GM23338 (cell line): ENCODE measurements around the gene DPH1. TPM values are rescaled to one million over a fixed set of nuclear protein-coding genes. Genes with fewer than 3 reads are reported as not detected.

ENCODE experiments used
- ATAC-seq: fragments of 200-7000 bp; cut with Tn5 transposase; 3 replicates; pipeline ENCODE4 v1.9.1; 2020
- DNase-seq: peaks from one replicate; pipeline ENCODE4 v3.0.0-alpha.2; 2015; ENCODE audit warnings: low spot score
- H2AFZ ChIP-seq: fragments of 200-600 bp; sonication (generic); 2 replicates; pipeline ENCODE4 v1.8.0; 2016; ENCODE audit warnings: antibody characterized with exemption, mild to moderate bottlenecking, moderate library complexity
- H3F3A ChIP-seq: fragments of 200-600 bp; sonication (generic); replicated peaks from 2 replicates; pipeline ENCODE4 v1.8.0; 2017; ENCODE audit warnings: antibody characterized with exemption, mixed run types, low read depth
- H3K27ac ChIP-seq: fragments of 200-600 bp; sonication (generic); 2 replicates; pipeline ENCODE4 v1.6.1; 2016; ENCODE audit warnings: low read depth
- H3K27me3 ChIP-seq: fragments of 200-600 bp; sonication (generic); 2 replicates; pipeline ENCODE4 v1.8.0; 2016; ENCODE audit warnings: mild to moderate bottlenecking, mixed run types, moderate library complexity; ENCODE audit not compliant: insufficient read depth
- H3K36me3 ChIP-seq: fragments of 200-600 bp; sonication (generic); 2 replicates; pipeline ENCODE4 v1.8.0; 2016; ENCODE audit warnings: mild to moderate bottlenecking; ENCODE audit not compliant: insufficient read depth
- H3K4me1 ChIP-seq: fragments of 200-600 bp; sonication (generic); 2 replicates; pipeline ENCODE4 v1.8.0; 2016; ENCODE audit warnings: mild to moderate bottlenecking, moderate library complexity; ENCODE audit not compliant: insufficient read depth
- H3K4me2 ChIP-seq: fragments of 200-600 bp; sonication (generic); 2 replicates; pipeline ENCODE4 v1.7.1; 2017; ENCODE audit warnings: mixed run types
- H3K4me3 ChIP-seq: fragments of 200-600 bp; sonication (generic); 2 replicates; pipeline ENCODE4 v1.6.1; 2016; ENCODE audit warnings: mixed run types
- H3K79me2 ChIP-seq: fragments of 200-600 bp; sonication (generic); replicated peaks from 2 replicates; pipeline ENCODE4 v1.8.0; 2017; ENCODE audit warnings: mild to moderate bottlenecking; ENCODE audit not compliant: insufficient read depth
- H3K9me2 ChIP-seq: fragments of 200-600 bp; sonication (generic); 2 replicates; pipeline ENCODE4 v1.8.0; 2017; ENCODE audit not compliant: insufficient read depth
- H4K20me1 ChIP-seq: fragments of 200-600 bp; sonication (generic); replicated peaks from 2 replicates; pipeline ENCODE4 v1.8.0; 2017; ENCODE audit warnings: mild to moderate bottlenecking; ENCODE audit not compliant: insufficient read depth
- H3K27ac Mint-ChIP-seq: 2 replicates; pipeline ENCODE4 v1.8.0; 2020; ENCODE audit warnings: inconsistent platforms, mild to moderate bottlenecking, moderate library complexity, mixed read lengths
- H3K27me3 Mint-ChIP-seq: 3 replicates; pipeline ENCODE4 v1.8.0; 2022; ENCODE audit warnings: low read depth, mild to moderate bottlenecking, moderate library complexity, mixed read lengths, inconsistent platforms; ENCODE audit not compliant: insufficient read depth, poor library complexity
- H3K36me3 Mint-ChIP-seq: 3 replicates; pipeline ENCODE4 v1.8.0; 2021; ENCODE audit warnings: low read depth, mild to moderate bottlenecking, inconsistent platforms, moderate library complexity, mixed read lengths
- H3K4me1 Mint-ChIP-seq: 3 replicates; pipeline ENCODE4 v1.8.0; 2020; ENCODE audit warnings: mild to moderate bottlenecking, inconsistent platforms, mixed read lengths
- H3K4me3 Mint-ChIP-seq: 3 replicates; pipeline ENCODE4 v1.8.0; 2021; ENCODE audit warnings: moderate library complexity, mild to moderate bottlenecking, inconsistent platforms, mixed read lengths
- H3K9me3 Mint-ChIP-seq: 3 replicates; pipeline ENCODE4 v1.8.0; 2020; ENCODE audit warnings: moderate library complexity, mild to moderate bottlenecking, inconsistent platforms, mixed read lengths
- CREB1 ChIP-seq: fragments of 250-450 bp; sonication (Bioruptor Pico); IDR thresholded peaks from 2 replicates; pipeline ENCODE4 v1.5.0; 2020; ENCODE audit warnings: low read depth, mild to moderate bottlenecking, moderate library complexity
- CTCF ChIP-seq, 2 experiments: fragments of 200-600 bp in 1 of 2; sonication (generic) in 1 of 2; conservative IDR thresholded peaks; 2 replicates each; pipeline versions ENCODE4 v1.5.1 to v1.6.1; 2016 to 2017; ENCODE audit warnings: antibody characterized with exemption in 2 of 2, low read depth in 2 of 2, mild to moderate bottlenecking in 2 of 2, moderate library complexity in 1 of 2
- EZH2phosphoT487 ChIP-seq: fragments of 200-600 bp; sonication (generic); IDR thresholded peaks from one replicate; pipeline ENCODE4 v1.8.1; 2018; ENCODE audit warnings: antibody characterized with exemption; ENCODE audit not compliant: unreplicated experiment
- JUNB ChIP-seq: IDR thresholded peaks from one replicate; pipeline ENCODE4 v1.6.1; 2016; ENCODE audit warnings: antibody characterized with exemption; ENCODE audit not compliant: unreplicated experiment
- NANOG ChIP-seq: IDR thresholded peaks from 2 replicates; pipeline ENCODE4 v1.6.1; 2016; ENCODE audit warnings: antibody characterized with exemption, borderline replicate concordance
- POLR2AphosphoS5 ChIP-seq: IDR thresholded peaks from 2 replicates; pipeline ENCODE4 v1.6.1; 2016; ENCODE audit warnings: antibody characterized with exemption, low read depth
- REST ChIP-seq: IDR thresholded peaks from one replicate; pipeline ENCODE4 v1.6.1; 2018; ENCODE audit warnings: antibody characterized with exemption; ENCODE audit not compliant: unreplicated experiment
- STAT1 ChIP-seq: IDR thresholded peaks from one replicate; pipeline ENCODE4 v1.6.1; 2016; ENCODE audit warnings: antibody characterized with exemption; ENCODE audit not compliant: unreplicated experiment
- ZNF114 ChIP-seq: fragments of 250-450 bp; sonication (Bioruptor Pico); IDR thresholded peaks from 2 replicates; pipeline ENCODE4 v1.5.0; 2020; ENCODE audit warnings: mild to moderate bottlenecking, moderate library complexity
- polyA plus RNA-seq: library from polyadenylated mRNA; unstranded; fragments of >200 nt; fragmentation: Nextera tagmentation; extraction: Ambion mirVana; gene quantifications from 2 replicates; pipeline ENCODE4 v1.2.1, GENCODE V29; 2016
- total RNA-seq: library from RNA; depleted of rRNA; stranded (reverse); fragments of >200 nt; shearing (Covaris generic); gene quantifications from 2 replicates; pipeline ENCODE4 v1.2.3, GENCODE V29; 2014
- TF ChIP-seq, protein P1 (sequence below): fragments of 250-450 bp; sonication (Bioruptor Pico); IDR thresholded peaks from 2 replicates; pipeline ENCODE4 v1.5.0; 2020; ENCODE audit warnings: mild to moderate bottlenecking, moderate library complexity

The DPH1 gene
- total and polyA plus RNA-seq, 2 experiments from 2014 or later: 11.8 to 28.2 TPM

GRCh38 chr17:2033153-2033552 is 3.2 kb downstream of the DPH1 start (continued):
- no peak for TF ChIP-seq REST
- TF ChIP-seq EZH2phosphoT487: no peak
- TF ChIP-seq CREB1 (CRISPR knock-in tag): no peak
- no peak for TF ChIP-seq NANOG
- no peak for TF ChIP-seq ZNF114 (CRISPR knock-in tag)
- no peak for TF ChIP-seq JUNB
- no peak for TF ChIP-seq POLR2AphosphoS5
- no peak for TF ChIP-seq STAT1

DNA sequence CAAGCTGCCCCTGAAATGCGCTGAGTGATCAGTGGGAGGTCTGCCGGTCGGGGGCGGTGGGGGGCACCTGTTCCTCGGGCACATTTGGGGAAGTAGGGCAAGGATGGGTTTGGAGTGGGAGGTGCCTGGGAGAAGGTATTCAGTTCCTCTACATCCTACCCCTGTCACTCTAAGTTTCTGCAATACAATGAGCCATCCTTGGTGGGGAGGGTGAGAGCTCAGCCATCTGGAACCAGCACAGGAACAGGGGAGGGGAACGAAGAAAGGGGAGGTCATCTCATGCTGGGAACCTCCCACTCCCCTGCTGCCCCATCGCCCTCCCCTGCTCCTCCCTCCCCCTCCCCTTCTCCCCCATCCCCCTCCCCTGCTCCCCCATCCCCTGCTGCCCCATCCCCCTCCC is 4.2 kb downstream of the DPH1 start:
- H3K27me3 ChIP-seq: peaks cover 6% of the 10 kb centered on the region
- no peak overlapping the region for H3K4me2 ChIP-seq
- no peak for TF ChIP-seq ZNF114 (CRISPR knock-in tag)
- TF ChIP-seq, protein P1, sequence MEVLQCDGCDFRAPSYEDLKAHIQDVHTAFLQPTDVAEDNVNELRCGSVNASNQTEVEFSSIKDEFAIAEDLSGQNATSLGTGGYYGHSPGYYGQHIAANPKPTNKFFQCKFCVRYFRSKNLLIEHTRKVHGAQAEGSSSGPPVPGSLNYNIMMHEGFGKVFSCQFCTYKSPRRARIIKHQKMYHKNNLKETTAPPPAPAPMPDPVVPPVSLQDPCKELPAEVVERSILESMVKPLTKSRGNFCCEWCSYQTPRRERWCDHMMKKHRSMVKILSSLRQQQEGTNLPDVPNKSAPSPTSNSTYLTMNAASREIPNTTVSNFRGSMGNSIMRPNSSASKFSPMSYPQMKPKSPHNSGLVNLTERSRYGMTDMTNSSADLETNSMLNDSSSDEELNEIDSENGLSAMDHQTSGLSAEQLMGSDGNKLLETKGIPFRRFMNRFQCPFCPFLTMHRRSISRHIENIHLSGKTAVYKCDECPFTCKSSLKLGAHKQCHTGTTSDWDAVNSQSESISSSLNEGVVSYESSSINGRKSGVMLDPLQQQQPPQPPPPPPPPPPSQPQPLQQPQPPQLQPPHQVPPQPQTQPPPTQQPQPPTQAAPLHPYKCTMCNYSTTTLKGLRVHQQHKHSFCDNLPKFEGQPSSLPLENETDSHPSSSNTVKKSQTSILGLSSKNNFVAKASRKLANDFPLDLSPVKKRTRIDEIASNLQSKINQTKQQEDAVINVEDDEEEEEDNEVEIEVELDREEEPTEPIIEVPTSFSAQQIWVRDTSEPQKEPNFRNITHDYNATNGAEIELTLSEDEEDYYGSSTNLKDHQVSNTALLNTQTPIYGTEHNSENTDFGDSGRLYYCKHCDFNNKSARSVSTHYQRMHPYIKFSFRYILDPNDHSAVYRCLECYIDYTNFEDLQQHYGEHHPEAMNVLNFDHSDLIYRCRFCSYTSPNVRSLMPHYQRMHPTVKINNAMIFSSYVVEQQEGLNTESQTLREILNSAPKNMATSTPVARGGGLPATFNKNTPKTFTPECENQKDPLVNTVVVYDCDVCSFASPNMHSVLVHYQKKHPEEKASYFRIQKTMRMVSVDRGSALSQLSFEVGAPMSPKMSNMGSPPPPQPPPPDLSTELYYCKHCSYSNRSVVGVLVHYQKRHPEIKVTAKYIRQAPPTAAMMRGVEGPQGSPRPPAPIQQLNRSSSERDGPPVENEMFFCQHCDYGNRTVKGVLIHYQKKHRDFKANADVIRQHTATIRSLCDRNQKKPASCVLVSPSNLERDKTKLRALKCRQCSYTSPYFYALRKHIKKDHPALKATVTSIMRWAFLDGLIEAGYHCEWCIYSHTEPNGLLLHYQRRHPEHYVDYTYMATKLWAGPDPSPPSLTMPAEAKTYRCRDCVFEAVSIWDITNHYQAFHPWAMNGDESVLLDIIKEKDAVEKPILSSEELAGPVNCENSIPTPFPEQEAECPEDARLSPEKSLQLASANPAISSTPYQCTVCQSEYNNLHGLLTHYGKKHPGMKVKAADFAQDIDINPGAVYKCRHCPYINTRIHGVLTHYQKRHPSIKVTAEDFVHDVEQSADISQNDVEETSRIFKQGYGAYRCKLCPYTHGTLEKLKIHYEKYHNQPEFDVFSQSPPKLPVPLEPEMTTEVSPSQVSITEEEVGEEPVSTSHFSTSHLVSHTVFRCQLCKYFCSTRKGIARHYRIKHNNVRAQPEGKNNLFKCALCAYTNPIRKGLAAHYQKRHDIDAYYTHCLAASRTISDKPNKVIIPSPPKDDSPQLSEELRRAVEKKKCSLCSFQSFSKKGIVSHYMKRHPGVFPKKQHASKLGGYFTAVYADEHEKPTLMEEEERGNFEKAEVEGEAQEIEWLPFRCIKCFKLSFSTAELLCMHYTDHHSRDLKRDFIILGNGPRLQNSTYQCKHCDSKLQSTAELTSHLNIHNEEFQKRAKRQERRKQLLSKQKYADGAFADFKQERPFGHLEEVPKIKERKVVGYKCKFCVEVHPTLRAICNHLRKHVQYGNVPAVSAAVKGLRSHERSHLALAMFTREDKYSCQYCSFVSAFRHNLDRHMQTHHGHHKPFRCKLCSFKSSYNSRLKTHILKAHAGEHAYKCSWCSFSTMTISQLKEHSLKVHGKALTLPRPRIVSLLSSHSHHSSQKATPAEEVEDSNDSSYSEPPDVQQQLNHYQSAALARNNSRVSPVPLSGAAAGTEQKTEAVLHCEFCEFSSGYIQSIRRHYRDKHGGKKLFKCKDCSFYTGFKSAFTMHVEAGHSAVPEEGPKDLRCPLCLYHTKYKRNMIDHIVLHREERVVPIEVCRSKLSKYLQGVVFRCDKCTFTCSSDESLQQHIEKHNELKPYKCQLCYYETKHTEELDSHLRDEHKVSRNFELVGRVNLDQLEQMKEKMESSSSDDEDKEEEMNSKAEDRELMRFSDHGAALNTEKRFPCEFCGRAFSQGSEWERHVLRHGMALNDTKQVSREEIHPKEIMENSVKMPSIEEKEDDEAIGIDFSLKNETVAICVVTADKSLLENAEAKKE (CRISPR knock-in tag): no peak
- no peak for TF ChIP-seq POLR2AphosphoS5
- no peak for TF ChIP-seq CTCF (conservative IDR thresholded peaks at IDR 0.05; ENCODE audit: low read depth in 2 of 2)
- no peak for TF ChIP-seq CREB1 (CRISPR knock-in tag)
- Mint-ChIP-seq H3K4me1 (peaks cover 4% of the 10 kb centered on the region), H3K27ac (no peak overlapping the region), H3K27me3 (peaks cover 14% of the 10 kb centered on the region), H3K4me3 (no peak overlapping the region; the same call in 2 of the 3 replicates), H3K9me3 (no peaks in the 10 kb centered on the region), H3K36me3 (no peaks in the 10 kb centered on the region; the same call in 2 of the 3 replicates)
- no peaks in the 10 kb centered on the region for H3K79me2 ChIP-seq
- H4K20me1 ChIP-seq: peaks cover 5% of the 10 kb centered on the region
- H3K36me3 ChIP-seq: no peaks in the 10 kb centered on the region
- no peak overlapping the region for H3K27ac ChIP-seq
- no peaks in the 10 kb centered on the region for H3K9me2 ChIP-seq
- H3F3A ChIP-seq: no peaks in the 10 kb centered on the region
- H3K4me1 ChIP-seq: peaks cover 3% of the 10 kb centered on the region; the same call in 1 of the 2 replicates
- H3K4me3 ChIP-seq: no peak overlapping the region
- ATAC-seq: no peak
- DNase-seq: no peak
- H2AFZ ChIP-seq: no peak overlapping the region
